Activated CD8-positive, alpha-beta T cell treated with anti-CD3 and anti-CD28 coated beads, Interleukin-2, amount 10 ng/mL, durations not matched to agents 7 days and 5 days (primary cell): ENCODE results near the gene MOV10. TPM values are rescaled to one million over a fixed set of nuclear protein-coding genes. Genes with fewer than 3 reads are reported as not detected.

ENCODE experiments used
- ATAC-seq: fragments of 150-1000 bp; cut with Tn5 transposase; one replicate; pipeline ENCODE4 v1.10.0; 2021; ENCODE audit warnings: moderate library complexity
- CTCF ChIA-PET: fragments of 350-600 bp; sonication (Branson Sonifier 250); formaldehyde crosslinking; loops from one replicate; lab custom pipeline; 2021; ENCODE audit warnings: antibody characterized with exemption; lab: Charles Lee
- POLR2A ChIA-PET: fragments of 350-600 bp; sonication (Branson Sonifier 250); formaldehyde crosslinking; loops from one replicate; lab custom pipeline; 2021; ENCODE audit warnings: antibody characterized with exemption; lab: Charles Lee
- DNase-seq: peaks from one replicate; pipeline ENCODE4 v3.0.0-alpha.2; 2020
- H3K27ac Mint-ChIP-seq: one replicate; pipeline ENCODE4 v1.8.0; 2021; ENCODE audit warnings: mild to moderate bottlenecking, mixed read lengths
- H3K27me3 Mint-ChIP-seq: one replicate; pipeline ENCODE4 v1.8.0; 2021; ENCODE audit warnings: low read depth, mixed read lengths
- H3K36me3 Mint-ChIP-seq: one replicate; pipeline ENCODE4 v1.8.0; 2021; ENCODE audit warnings: low read depth, mixed read lengths
- H3K4me1 Mint-ChIP-seq: one replicate; pipeline ENCODE4 v1.8.0; 2021; ENCODE audit warnings: low read depth, mixed read lengths
- H3K4me3 Mint-ChIP-seq: one replicate; pipeline ENCODE4 v1.8.0; 2021; ENCODE audit warnings: mild to moderate bottlenecking, mixed read lengths
- H3K9me3 Mint-ChIP-seq: one replicate; pipeline ENCODE4 v1.8.0; 2022; ENCODE audit warnings: mixed read lengths; ENCODE audit not compliant: insufficient read depth
- total RNA-seq, 2 experiments: library from RNA; stranded (reverse); gene quantifications; one replicate each; pipeline ENCODE4 v1.2.3, GENCODE V29; 2021

Gene MOV10
- total RNA-seq, 2 experiments from 2014 or later: 120 TPM

DNA sequence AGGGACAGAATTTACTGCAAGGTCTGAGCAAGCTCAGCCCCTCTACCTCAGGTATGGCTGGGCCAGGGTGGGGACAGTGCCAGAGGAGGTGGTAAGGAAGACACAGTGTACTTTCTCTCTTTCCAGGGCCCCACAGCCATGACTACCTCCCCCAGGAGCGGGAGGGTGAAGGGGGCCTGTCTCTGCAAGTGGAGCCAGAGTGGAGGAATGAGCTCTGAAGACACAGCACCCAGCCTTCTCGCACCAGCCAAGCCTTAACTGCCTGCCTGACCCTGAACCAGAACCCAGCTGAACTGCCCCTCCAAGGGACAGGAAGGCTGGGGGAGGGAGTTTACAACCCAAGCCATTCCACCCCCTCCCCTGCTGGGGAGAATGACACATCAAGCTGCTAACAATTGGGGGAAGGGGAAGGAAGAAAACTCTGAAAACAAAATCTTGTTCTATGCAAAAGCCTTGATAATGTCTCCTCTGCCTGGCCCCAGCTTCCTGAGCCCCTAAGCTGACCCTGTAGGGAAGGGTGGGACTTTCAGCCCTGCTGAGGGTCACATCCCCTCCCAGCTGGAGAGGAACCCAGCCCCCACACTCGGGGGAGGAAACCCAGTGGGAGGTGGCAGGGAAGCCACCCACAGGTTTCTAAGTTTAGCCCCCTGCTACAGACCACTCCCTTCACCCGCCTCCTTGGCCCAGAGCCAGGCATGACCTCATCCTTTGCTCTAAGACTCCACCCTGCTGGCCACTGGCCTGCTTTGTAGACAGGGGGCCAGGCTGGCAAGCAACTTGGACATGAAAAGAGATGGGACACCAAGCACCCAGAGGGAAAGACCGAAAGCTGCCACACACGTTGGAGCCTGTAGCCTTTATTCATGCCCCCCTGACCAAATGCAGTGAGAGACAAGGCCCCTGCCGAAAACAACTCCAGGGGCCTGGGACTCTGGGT, 26.1 kb downstream of the MOV10 start:
- H3K27me3 Mint-ChIP-seq: no peaks in the 10 kb centered on the region
- ATAC-seq (peak; percentile 41), DNase-seq (peak; percentile 81)
- ChIA-PET CTCF (interaction anchor here (0.7 to 6.9 kb wide), 2 partner anchors 16 to 26 kb away, joined by 3 to 56 read pairs; partner anchors contain the start of genes MOV10 and PPM1J), POLR2A (interaction anchor here (0.8 to 3.7 kb wide), 3 partner anchors 26 to 83 kb away, joined by 3 to 21 read pairs (median 5); partner anchors contain the start of genes MOV10 and ST7L)
- H3K36me3 Mint-ChIP-seq: peaks cover 60% of the 10 kb centered on the region
- H3K27ac Mint-ChIP-seq: peak overlapping the region; percentile 91
- no peaks in the 10 kb centered on the region for H3K9me3 Mint-ChIP-seq
- no peak overlapping the region for H3K4me3 Mint-ChIP-seq
- H3K4me1 Mint-ChIP-seq: peaks cover 62% of the 10 kb centered on the region

GRCh38 chr1:112701227-112702066, 27.0 kb downstream of the MOV10 start:
- H3K4me3 Mint-ChIP-seq: no peak overlapping the region
- H3K9me3 Mint-ChIP-seq: no peaks in the 10 kb centered on the region
- H3K27ac Mint-ChIP-seq: peak overlapping the region; percentile 91
- no peaks in the 10 kb centered on the region for H3K27me3 Mint-ChIP-seq
- ChIA-PET POLR2A (interaction anchor here (0.9 to 3.7 kb wide), 3 partner anchors 27 to 82 kb away, joined by 5 to 21 read pairs (median 5); partner anchors contain the start of genes MOV10 and ST7L), CTCF (interaction anchor here (1.0 to 6.9 kb wide), 3 partner anchors 15 to 199 kb away, joined by 3 to 56 read pairs (median 3); partner anchors contain the start of genes MOV10 and PPM1J)
- ATAC-seq (no peak), DNase-seq (no peak)
- peaks cover 55% of the 10 kb centered on the region for H3K36me3 Mint-ChIP-seq
- peaks cover 70% of the 10 kb centered on the region for H3K4me1 Mint-ChIP-seq

DNA sequence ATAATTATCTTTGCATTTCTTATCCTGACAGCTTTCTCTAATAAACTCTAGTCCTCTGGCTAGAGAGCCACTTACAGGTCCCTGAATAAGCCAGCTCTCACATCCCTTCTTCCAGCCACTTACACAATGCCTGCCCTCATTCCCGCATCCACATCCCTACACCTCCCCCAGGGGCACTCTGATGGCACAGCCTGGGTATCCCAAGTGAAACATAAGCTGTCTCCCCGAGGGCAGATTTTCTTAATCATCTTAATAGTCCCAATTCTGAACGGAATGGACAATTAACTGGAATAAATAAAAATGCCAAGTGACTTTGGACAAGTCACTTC, 27.6 kb downstream of the MOV10 start:
- Mint-ChIP-seq H3K4me1 (peaks cover 70% of the 10 kb centered on the region), H3K27me3 (no peaks in the 10 kb centered on the region), H3K36me3 (peaks cover 51% of the 10 kb centered on the region), H3K27ac (peak overlapping the region; percentile 91), H3K9me3 (no peaks in the 10 kb centered on the region), H3K4me3 (no peak overlapping the region)
- ChIA-PET CTCF (interaction anchor here (1.0 to 6.9 kb wide), 3 partner anchors 15 to 200 kb away, joined by 3 to 56 read pairs (median 3); partner anchors contain the start of genes MOV10 and PPM1J), POLR2A (interaction anchor here (1.0 to 3.5 kb wide), 3 partner anchors 11 to 84 kb away, joined by 3 to 36 read pairs (median 5); partner anchors contain the start of genes CAPZA1, MOV10 and ST7L)
- no peak for ATAC-seq
- DNase-seq: no peak

DNA sequence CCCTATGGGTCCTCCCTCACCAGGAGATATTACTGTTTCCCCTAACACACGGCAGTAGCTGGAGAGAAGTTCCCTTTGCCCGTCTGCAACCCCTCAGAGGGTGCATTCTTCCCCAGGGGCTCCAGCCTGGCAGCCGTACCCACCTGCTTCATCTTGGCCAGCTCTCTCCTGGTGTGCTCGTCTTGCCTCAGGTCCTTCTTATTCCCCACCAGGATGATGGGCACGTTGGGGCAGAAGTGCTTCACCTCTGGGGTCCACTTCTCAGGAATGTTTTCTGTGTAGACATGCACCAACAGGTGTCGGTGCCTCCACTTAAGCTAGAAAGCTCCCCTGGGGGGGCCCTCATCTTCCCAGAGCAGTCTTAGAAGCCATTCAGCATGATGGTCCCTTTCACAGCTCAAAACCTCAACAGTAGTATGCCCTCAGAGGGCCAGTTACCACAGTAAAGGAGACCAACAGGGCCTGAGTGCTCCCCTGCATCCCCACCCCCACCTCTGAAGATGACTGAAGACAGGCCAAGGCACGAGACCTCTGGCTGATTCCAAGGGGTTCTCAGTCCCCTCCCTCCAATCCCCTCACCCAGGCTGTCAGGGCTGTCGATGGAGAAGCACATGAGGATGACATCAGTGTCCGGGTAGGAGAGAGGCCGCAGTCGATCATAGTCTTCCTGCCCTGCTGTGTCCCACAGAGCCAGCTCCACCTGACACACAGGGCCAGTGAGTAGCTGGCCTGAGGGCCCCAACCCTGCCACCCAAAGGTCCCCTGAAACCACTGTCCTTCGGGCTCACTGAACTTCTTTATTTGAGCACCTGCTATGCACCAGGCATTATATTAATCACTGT, 28.2 kb downstream of the MOV10 start:
- DNase-seq: no peak

GRCh38 chr1:112703706-112704105, 29.2 kb downstream of the MOV10 start:
- ATAC-seq (no peak), DNase-seq (no peak)
- peaks cover 45% of the 10 kb centered on the region for H3K36me3 Mint-ChIP-seq
- ChIA-PET POLR2A (interaction anchor here (0.8 to 3.5 kb wide), 7 partner anchors 12 to 85 kb away, joined by 3 to 36 read pairs (median 5); partner anchors contain the start of genes CAPZA1, MOV10, PPM1J and ST7L), CTCF (interaction anchor here (1.5 to 6.9 kb wide), 5 partner anchors 13 to 312 kb away, joined by 4 to 56 read pairs (median 14); partner anchors contain the start of genes MOV10 and PPM1J)
- peaks cover 13% of the 10 kb centered on the region for H3K27me3 Mint-ChIP-seq
- no peaks in the 10 kb centered on the region for H3K9me3 Mint-ChIP-seq
- peaks cover 73% of the 10 kb centered on the region for H3K4me1 Mint-ChIP-seq
- peak overlapping the region; percentile 79 for H3K4me3 Mint-ChIP-seq
- H3K27ac Mint-ChIP-seq: peak overlapping the region; percentile 92

More for the DNA sequence above, 28.2 kb downstream of the MOV10 start:
- H3K27me3 Mint-ChIP-seq: peaks cover 4% of the 10 kb centered on the region
- ATAC-seq: no peak
- peak overlapping the region; percentile 91 for H3K27ac Mint-ChIP-seq
- ChIA-PET CTCF (interaction anchor here (0.7 to 6.9 kb wide), 7 partner anchors 14 to 370 kb away, joined by 3 to 56 read pairs (median 12); partner anchors contain the start of genes LRIG2, MOV10 and PPM1J), POLR2A (interaction anchor here (1.0 to 3.5 kb wide), 4 partner anchors 12 to 84 kb away, joined by 3 to 36 read pairs (median 4); partner anchors contain the start of genes CAPZA1, MOV10 and ST7L)
- H3K4me1 Mint-ChIP-seq: peaks cover 72% of the 10 kb centered on the region
- no peak overlapping the region for H3K4me3 Mint-ChIP-seq
- H3K9me3 Mint-ChIP-seq: no peaks in the 10 kb centered on the region
- H3K36me3 Mint-ChIP-seq: peaks cover 49% of the 10 kb centered on the region

DNA sequence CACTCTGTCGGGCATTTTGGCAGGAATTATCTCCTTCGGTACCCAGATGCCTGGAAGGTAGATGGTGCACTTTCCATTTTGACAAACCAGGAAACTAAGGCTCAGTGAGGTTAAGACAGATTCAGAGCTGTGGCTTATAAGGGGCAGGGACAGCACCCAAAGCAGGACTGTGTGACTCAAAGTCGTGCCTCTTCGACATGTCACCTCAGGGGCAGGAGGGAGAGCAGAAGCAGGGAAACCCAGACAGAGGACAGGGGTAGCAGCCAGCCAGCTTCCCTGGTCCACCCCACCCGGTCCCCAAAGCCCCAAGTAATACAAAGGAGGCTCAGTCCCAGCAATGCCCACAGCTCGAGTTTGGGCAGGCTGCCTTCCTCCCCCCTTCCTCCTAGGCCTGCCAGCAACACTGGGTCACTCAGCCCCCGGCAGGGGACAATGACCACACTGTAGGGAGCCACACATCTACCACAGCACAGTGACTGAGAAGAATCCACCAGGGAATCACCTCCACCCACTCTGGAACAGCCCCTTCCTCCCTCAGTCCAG, 30.0 kb downstream of the MOV10 start:
- H3K4me3 Mint-ChIP-seq: peak overlapping the region; percentile 79
- POLR2A ChIA-PET: interaction anchor here (0.5 to 3.5 kb wide), 7 partner anchors 11 to 99 kb away, joined by 3 to 36 read pairs (median 4); partner anchors contain the start of genes CAPZA1, MOV10, PPM1J and ST7L
- CTCF ChIA-PET: interaction anchor here (1.0 to 6.9 kb wide), 7 partner anchors 12 to 368 kb away, joined by 4 to 56 read pairs (median 12); partner anchors contain the start of genes LRIG2, MOV10 and PPM1J
- H3K27ac Mint-ChIP-seq: peak overlapping the region; percentile 92
- ATAC-seq (no peak), DNase-seq (no peak)
- peaks cover 38% of the 10 kb centered on the region for H3K36me3 Mint-ChIP-seq
- no peaks in the 10 kb centered on the region for H3K9me3 Mint-ChIP-seq
- H3K4me1 Mint-ChIP-seq: peaks cover 71% of the 10 kb centered on the region
- peaks cover 16% of the 10 kb centered on the region for H3K27me3 Mint-ChIP-seq

DNA sequence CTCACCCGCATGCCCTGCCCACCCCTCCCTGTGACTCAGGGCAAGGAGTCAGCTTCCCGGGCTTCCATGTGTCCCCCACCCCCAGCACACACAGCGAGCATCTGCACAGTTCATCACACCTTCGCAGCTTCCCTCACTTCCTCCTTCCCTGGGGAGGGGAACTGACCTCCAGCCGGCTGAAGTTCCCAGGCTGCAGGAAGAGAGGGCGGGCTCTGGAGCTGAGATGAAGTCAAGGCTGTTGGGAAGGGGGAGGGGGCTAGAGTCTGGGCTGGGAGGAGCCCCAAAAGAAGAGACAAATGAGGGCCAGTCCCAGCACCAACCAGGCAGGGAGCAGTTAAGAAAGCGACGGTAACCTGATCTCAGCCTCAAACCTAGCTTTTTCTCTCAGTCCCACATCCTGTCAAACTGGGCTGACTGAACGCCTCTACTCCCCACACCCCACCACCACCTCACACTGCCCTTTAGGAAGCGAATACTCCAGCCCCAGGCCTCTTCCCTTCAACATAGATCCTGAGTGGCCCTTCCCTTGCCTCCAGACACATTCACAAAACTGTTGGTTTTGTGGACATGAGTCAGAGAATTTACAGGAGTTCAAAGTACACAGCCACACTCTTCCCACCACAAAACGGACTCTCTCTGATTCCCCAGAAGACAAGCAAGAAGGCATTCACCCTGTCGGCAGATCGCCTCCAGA, 30.6 kb downstream of the MOV10 start:
- H3K4me3 Mint-ChIP-seq: peak overlapping the region; percentile 79
- DNase-seq (peak; percentile 86), ATAC-seq (peak; percentile 72)
- H3K27me3 Mint-ChIP-seq: peaks cover 18% of the 10 kb centered on the region
- peaks cover 31% of the 10 kb centered on the region for H3K36me3 Mint-ChIP-seq
- H3K27ac Mint-ChIP-seq: peak overlapping the region; percentile 92
- peaks cover 64% of the 10 kb centered on the region for H3K4me1 Mint-ChIP-seq
- POLR2A ChIA-PET: interaction anchor here (0.5 to 3.5 kb wide), 6 partner anchors 10 to 98 kb away, joined by 3 to 36 read pairs (median 6); partner anchors contain the start of genes CAPZA1, MOV10, PPM1J and ST7L
- H3K9me3 Mint-ChIP-seq: no peaks in the 10 kb centered on the region
- CTCF ChIA-PET: interaction anchor here (1.0 to 6.9 kb wide), 7 partner anchors 12 to 368 kb away, joined by 4 to 56 read pairs (median 12); partner anchors contain the start of genes LRIG2, MOV10 and PPM1J

DNA sequence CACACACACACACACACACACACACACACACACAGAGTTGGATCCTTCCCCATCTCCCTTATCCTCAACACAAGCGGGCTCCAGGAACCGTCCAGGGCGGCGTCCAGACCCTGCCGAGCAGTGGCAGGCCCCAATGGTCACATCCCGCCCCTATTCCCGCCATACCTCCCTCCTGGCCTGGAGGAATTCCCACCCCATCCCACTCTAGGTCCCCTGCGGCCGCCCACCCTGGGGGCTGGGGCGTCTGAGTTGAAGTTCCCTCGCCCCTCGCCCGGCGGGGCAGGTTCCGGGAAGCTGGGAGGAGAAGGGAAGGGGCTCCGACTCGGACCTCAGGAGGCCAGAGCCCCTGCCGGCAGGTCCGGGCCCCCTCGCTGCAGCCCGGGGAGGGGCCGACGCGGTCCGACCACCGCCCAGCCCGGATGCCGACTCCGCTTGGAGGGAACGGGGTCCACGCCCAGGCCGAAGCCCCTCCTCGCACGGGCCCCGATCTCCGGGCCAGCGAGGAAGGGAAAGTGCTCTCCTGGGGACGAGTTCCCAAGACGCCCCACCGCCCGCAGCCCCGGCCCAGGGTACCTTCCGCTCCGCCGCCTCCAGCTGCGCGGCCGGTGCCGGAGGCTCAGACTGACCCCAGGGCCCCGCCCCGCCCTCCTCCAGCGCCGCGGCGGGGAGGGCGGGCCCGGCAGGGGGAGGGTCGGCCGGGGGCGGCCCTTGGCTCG, 32.2 kb downstream of the MOV10 start, which contains the start of gene RHOC:
Gene RHOC (minus strand): TSS at position 623 of the 716 bp plus-strand sequence. CDS start 3,328 bp downstream, outside the sequence.
- peak within 1 kb of the TSS; percentile 92 for H3K27ac Mint-ChIP-seq
- CTCF ChIA-PET: interaction anchor here (3.1 to 5.5 kb wide), 2 partner anchors 205 to 316 kb away, joined by 27 to 49 read pairs; no protein-coding TSS in a partner anchor
- H3K4me1 Mint-ChIP-seq: peaks cover 49% of the 10 kb centered on the region
- peaks cover 22% of the 10 kb centered on the region for H3K36me3 Mint-ChIP-seq
- ATAC-seq (peak; percentile 75), DNase-seq (peak; percentile 56)
- H3K9me3 Mint-ChIP-seq: no peaks in the 10 kb centered on the region
- peak within 1 kb of the TSS; percentile 79 for H3K4me3 Mint-ChIP-seq
- peaks cover 25% of the 10 kb centered on the region for H3K27me3 Mint-ChIP-seq
- POLR2A ChIA-PET: interaction anchor here (0.6 kb wide), 1 partner anchor 89 kb away, joined by 4 read pairs; no protein-coding TSS in a partner anchor
